ENCODE results near the gene POF1B.

DNA sequence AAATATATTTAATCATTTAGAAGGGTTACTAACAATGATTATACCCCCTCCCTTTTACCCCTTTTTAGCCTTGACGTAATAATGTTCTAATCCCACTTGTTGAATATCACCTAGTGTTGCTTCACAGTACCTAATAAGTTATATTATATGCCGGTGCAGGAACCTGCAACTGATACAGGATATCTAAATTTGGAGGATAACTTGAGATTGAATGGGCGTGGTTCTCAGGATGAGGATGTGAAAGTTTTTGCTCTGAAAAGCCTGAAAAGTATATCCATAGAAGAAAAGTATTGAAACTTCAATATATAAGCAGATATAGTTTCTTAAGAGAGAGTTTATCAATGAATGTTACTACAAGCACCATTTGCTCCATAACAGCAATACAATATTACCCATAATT lies 75.9 kb downstream of the POF1B start:
- TF ChIP-seq, protein P1, sequence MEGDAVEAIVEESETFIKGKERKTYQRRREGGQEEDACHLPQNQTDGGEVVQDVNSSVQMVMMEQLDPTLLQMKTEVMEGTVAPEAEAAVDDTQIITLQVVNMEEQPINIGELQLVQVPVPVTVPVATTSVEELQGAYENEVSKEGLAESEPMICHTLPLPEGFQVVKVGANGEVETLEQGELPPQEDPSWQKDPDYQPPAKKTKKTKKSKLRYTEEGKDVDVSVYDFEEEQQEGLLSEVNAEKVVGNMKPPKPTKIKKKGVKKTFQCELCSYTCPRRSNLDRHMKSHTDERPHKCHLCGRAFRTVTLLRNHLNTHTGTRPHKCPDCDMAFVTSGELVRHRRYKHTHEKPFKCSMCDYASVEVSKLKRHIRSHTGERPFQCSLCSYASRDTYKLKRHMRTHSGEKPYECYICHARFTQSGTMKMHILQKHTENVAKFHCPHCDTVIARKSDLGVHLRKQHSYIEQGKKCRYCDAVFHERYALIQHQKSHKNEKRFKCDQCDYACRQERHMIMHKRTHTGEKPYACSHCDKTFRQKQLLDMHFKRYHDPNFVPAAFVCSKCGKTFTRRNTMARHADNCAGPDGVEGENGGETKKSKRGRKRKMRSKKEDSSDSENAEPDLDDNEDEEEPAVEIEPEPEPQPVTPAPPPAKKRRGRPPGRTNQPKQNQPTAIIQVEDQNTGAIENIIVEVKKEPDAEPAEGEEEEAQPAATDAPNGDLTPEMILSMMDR (IDR thresholded peaks at IDR 0.05; ENCODE audit: low read length), result no peak
- no peak for TF ChIP-seq EZH2 (optimal IDR thresholded peaks at IDR 0.05; ENCODE audit: low read depth, low read length)
- TF ChIP-seq EZH2phosphoT487 (IDR thresholded peaks at IDR 0.05; ENCODE audit: low read length), result no peak
